H9 (cell line): ENCODE results near the gene ATP2A2. TPM values are rescaled to one million over a fixed set of nuclear protein-coding genes. Genes with fewer than 3 reads are reported as not detected.

ENCODE experiments used
- DNase-seq: peaks from one replicate; pipeline ENCODE4 v3.0.0-alpha.2; 2017
- H2AFZ ChIP-seq: one replicate; pipeline ENCODE4 v1.6.1; 2013; ENCODE audit warnings: mild to moderate bottlenecking, low read length, control low read depth, moderate library complexity
- H2AK5ac ChIP-seq: 2 replicates; pipeline ENCODE4 v1.6.1; 2013; ENCODE audit warnings: low read length, control low read depth, mixed read lengths; ENCODE audit not compliant: insufficient read length
- H2BK120ac ChIP-seq: one replicate; pipeline ENCODE4 v1.6.1; 2013; ENCODE audit warnings: low read depth, mild to moderate bottlenecking, low read length, control low read depth, inconsistent platforms; ENCODE audit not compliant: poor library complexity, severe bottlenecking
- H2BK12ac ChIP-seq: 2 replicates; pipeline ENCODE4 v1.6.1; 2013; ENCODE audit warnings: low read length, control low read depth, mixed read lengths, low read depth; ENCODE audit not compliant: insufficient read length
- H2BK15ac ChIP-seq: 2 replicates; pipeline ENCODE4 v1.6.1; 2013; ENCODE audit warnings: low read depth, low read length, control low read depth
- H2BK20ac ChIP-seq: one replicate; pipeline ENCODE4 v1.6.1; 2013; ENCODE audit warnings: low read depth, mild to moderate bottlenecking, low read length, control low read depth, inconsistent platforms; ENCODE audit not compliant: poor library complexity, severe bottlenecking
- H2BK5ac ChIP-seq: 2 replicates; pipeline ENCODE4 v1.6.1; 2013; ENCODE audit warnings: low read length, control low read depth, mixed read lengths; ENCODE audit not compliant: insufficient read length
- H3K14ac ChIP-seq: 2 replicates; pipeline ENCODE4 v1.6.1; 2013; ENCODE audit warnings: low read length, control low read depth; ENCODE audit not compliant: insufficient read depth
- H3K18ac ChIP-seq: 2 replicates; pipeline ENCODE4 v1.6.1; 2013; ENCODE audit warnings: low read depth, mild to moderate bottlenecking, mixed read lengths, low read length, control low read depth; ENCODE audit not compliant: insufficient read length
- H3K23ac ChIP-seq: 2 replicates; pipeline ENCODE4 v1.6.1; 2013; ENCODE audit warnings: low read length, control low read depth, mixed read lengths, low read depth; ENCODE audit not compliant: insufficient read length
- H3K23me2 ChIP-seq: 2 replicates; pipeline ENCODE4 v1.6.1; 2013; ENCODE audit warnings: low read depth, mild to moderate bottlenecking, mixed read lengths, low read length, control low read depth; ENCODE audit not compliant: insufficient read length, poor library complexity, severe bottlenecking
- H3K27ac ChIP-seq: 2 replicates; pipeline ENCODE4 v1.5.1; 2013; ENCODE audit warnings: low read length, control low read depth, mixed read lengths, low read depth; ENCODE audit not compliant: insufficient read length
- H3K27me3 ChIP-seq: 2 replicates; pipeline ENCODE4 v1.6.1; 2013; ENCODE audit warnings: low read length, control low read depth, inconsistent platforms; ENCODE audit not compliant: insufficient read depth
- H3K4ac ChIP-seq: 2 replicates; pipeline ENCODE4 v1.6.1; 2013; ENCODE audit warnings: low read depth, mild to moderate bottlenecking, control low read depth, inconsistent platforms, low read length, moderate library complexity
- H3K4me1 ChIP-seq: 2 replicates; pipeline ENCODE4 v1.6.1; 2013; ENCODE audit warnings: low read length, control low read depth, inconsistent platforms; ENCODE audit not compliant: insufficient read depth
- H3K4me2 ChIP-seq: 2 replicates; pipeline ENCODE4 v1.6.1; 2013; ENCODE audit warnings: low read length, control low read depth, mixed read lengths; ENCODE audit not compliant: insufficient read length, insufficient read depth
- H3K56ac ChIP-seq: 2 replicates; pipeline ENCODE4 v1.6.1; 2013; ENCODE audit warnings: low read depth, mild to moderate bottlenecking, mixed read lengths, low read length, control low read depth; ENCODE audit not compliant: insufficient read length
- H3K79me1 ChIP-seq: 2 replicates; pipeline ENCODE4 v1.6.1; 2013; ENCODE audit warnings: low read depth, mild to moderate bottlenecking, moderate library complexity, low read length, control low read depth, inconsistent platforms; ENCODE audit not compliant: insufficient read depth, poor library complexity, severe bottlenecking
- H3K79me2 ChIP-seq: 2 replicates; pipeline ENCODE4 v1.6.1; 2013; ENCODE audit warnings: low read length, control low read depth, inconsistent platforms; ENCODE audit not compliant: insufficient read depth
- H3K9ac ChIP-seq: 2 replicates; pipeline ENCODE4 v1.6.1; 2013; ENCODE audit warnings: low read length, control low read depth, mixed read lengths; ENCODE audit not compliant: insufficient read length; ENCODE audit errors: extremely low read depth
- H3K9me3 ChIP-seq: one replicate; pipeline ENCODE4 v1.6.1; 2013; ENCODE audit warnings: low read depth, low read length, inconsistent platforms; ENCODE audit not compliant: control insufficient read depth
- H3T11ph ChIP-seq: one replicate; pipeline ENCODE4 v1.6.1; 2013; ENCODE audit warnings: mild to moderate bottlenecking, low read length, control low read depth, inconsistent platforms
- H4K20me1 ChIP-seq: one replicate; pipeline ENCODE4 v1.6.1; 2013; ENCODE audit not compliant: control insufficient read depth, insufficient read length, insufficient read depth
- H4K5ac ChIP-seq: 2 replicates; pipeline ENCODE4 v1.6.1; 2013; ENCODE audit warnings: low read depth, mild to moderate bottlenecking, mixed read lengths, low read length, control low read depth; ENCODE audit not compliant: insufficient read length
- H4K8ac ChIP-seq: replicated peaks from 2 replicates; pipeline ENCODE4 v1.6.1; 2013; ENCODE audit warnings: low read length, control low read depth, mixed read lengths, low read depth; ENCODE audit not compliant: insufficient read length
- H4K91ac ChIP-seq: 2 replicates; pipeline ENCODE4 v1.6.1; 2013; ENCODE audit warnings: low read depth, mild to moderate bottlenecking, moderate library complexity, mixed read lengths, low read length, control low read depth; ENCODE audit not compliant: insufficient read length
- H3K27ac Mint-ChIP-seq, 3 experiments: 2 replicates in 2 of 3; 3 replicates in 1 of 3; pipeline ENCODE4 v1.8.0; 2020 to 2021; ENCODE audit warnings: mixed read lengths in 3 of 3, mild to moderate bottlenecking in 1 of 3, moderate library complexity in 1 of 3
- H3K27me3 Mint-ChIP-seq: 2 replicates; pipeline ENCODE4 v1.8.0; 2021; ENCODE audit warnings: low read depth, mild to moderate bottlenecking, moderate library complexity, mixed read lengths
- H3K36me3 Mint-ChIP-seq, 3 experiments: 2 replicates in 2 of 3; 3 replicates in 1 of 3; pipeline ENCODE4 v1.8.0; 2020 to 2021; ENCODE audit warnings: low read depth in 3 of 3, mixed read lengths in 3 of 3; ENCODE audit not compliant: insufficient read depth in 1 of 3
- H3K4me1 Mint-ChIP-seq, 2 experiments: 2 replicates each; pipeline ENCODE4 v1.8.0; 2020; ENCODE audit warnings: mixed read lengths in 2 of 2
- H3K4me3 Mint-ChIP-seq, 2 experiments: 2 replicates in 1 of 2; 3 replicates in 1 of 2; pipeline ENCODE4 v1.8.0; 2020 to 2021; ENCODE audit warnings: mild to moderate bottlenecking in 2 of 2, mixed read lengths in 2 of 2, moderate library complexity in 1 of 2
- H3K9me3 Mint-ChIP-seq, 2 experiments: 2 replicates in 1 of 2; 3 replicates in 1 of 2; pipeline ENCODE4 v1.8.0; 2020; ENCODE audit warnings: mild to moderate bottlenecking in 2 of 2, mixed read lengths in 2 of 2, moderate library complexity in 1 of 2
- CTCF ChIP-seq: fragments of 200-600 bp; sonication (generic); conservative IDR thresholded peaks from 3 replicates; pipeline ENCODE4 v1.8.0; 2021; ENCODE audit warnings: antibody characterized with exemption, mild to moderate bottlenecking
- WGBS: extraction: QIAGEN DNeasy Blood & Tissue Kit; methylation state at CpG from one replicate; pipeline ENCODE4 v1.1.7; 2013; ENCODE audit warnings: missing lambda C conversion rate, low lambda C conversion rate, mixed read lengths; ENCODE audit not compliant: insufficient read length; ENCODE audit errors: extremely low coverage; 5-methylcytosine and 5-hydroxymethylcytosine counted together
- total RNA-seq: library from RNA; stranded (reverse); gene quantifications from 2 replicates; pipeline ENCODE4 v1.2.1, GENCODE V29; 2021

ATP2A2 gene
- total RNA-seq, 1 experiment from 2014 or later, result 257 TPM

- peaks cover 55 to 89% (median 86%) of the 10 kb centered on the region in 3 experiments for H3K36me3 Mint-ChIP-seq
Measured at GRCh38 chr12:110330124-110330523, 49.1 kb downstream of the ATP2A2 start.

More at GRCh38 chr12:110330124-110330523, 49.1 kb downstream of the ATP2A2 start:
- no peak overlapping the region for H3K4ac ChIP-seq
- no peak overlapping the region for H3K56ac ChIP-seq
- H2BK20ac ChIP-seq, result no peak overlapping the region
- no peaks in the 10 kb centered on the region for H4K20me1 ChIP-seq
- H2AFZ ChIP-seq, result no peak overlapping the region
- no peaks in the 10 kb centered on the region for H3K27me3 ChIP-seq
- H2BK120ac ChIP-seq, result no peak overlapping the region
- H3K4me2 ChIP-seq, result no peak overlapping the region
- no peak overlapping the region for H3T11ph ChIP-seq
- no peaks in the 10 kb centered on the region for H3K9me3 Mint-ChIP-seq
- H2AK5ac ChIP-seq, result no peak overlapping the region
- no peaks in the 10 kb centered on the region for H3K23me2 ChIP-seq
- no peak for TF ChIP-seq CTCF
- H3K18ac ChIP-seq, result no peak overlapping the region
- H3K4me1 ChIP-seq, result no peaks in the 10 kb centered on the region
- no peak overlapping the region for H2BK5ac ChIP-seq
- no peaks in the 10 kb centered on the region for H3K9me3 ChIP-seq
- peaks cover 3 to 4% of the 10 kb centered on the region in 2 experiments; a peak in 1 of 4 replicates for H3K4me1 Mint-ChIP-seq
- H3K27ac ChIP-seq, result no peak overlapping the region
- H3K4me3 Mint-ChIP-seq, result no peak overlapping the region
- no peak overlapping the region for H3K9ac ChIP-seq
- no peak overlapping the region for H3K23ac ChIP-seq
- H3K27me3 Mint-ChIP-seq, result no peaks in the 10 kb centered on the region
- H4K8ac ChIP-seq, result no peak overlapping the region
- no peak overlapping the region for H4K5ac ChIP-seq
- peaks cover 3% of the 10 kb centered on the region for H3K79me1 ChIP-seq
- WGBS, result no CpG with 5 or more reads among the region's 3 CpGs
- H2BK15ac ChIP-seq, result no peak overlapping the region
- no peak overlapping the region for H2BK12ac ChIP-seq
- no peak overlapping the region for H3K14ac ChIP-seq
- H3K27ac Mint-ChIP-seq, result peak overlapping the region in 2 of 3 experiments; percentile 74 to 75; a peak in 4 of 7 replicates
- no peak overlapping the region for H4K91ac ChIP-seq
- DNase-seq, result no peak
- no peaks in the 10 kb centered on the region for H3K79me2 ChIP-seq
